ENCODE data around the gene DSE.

DNA sequence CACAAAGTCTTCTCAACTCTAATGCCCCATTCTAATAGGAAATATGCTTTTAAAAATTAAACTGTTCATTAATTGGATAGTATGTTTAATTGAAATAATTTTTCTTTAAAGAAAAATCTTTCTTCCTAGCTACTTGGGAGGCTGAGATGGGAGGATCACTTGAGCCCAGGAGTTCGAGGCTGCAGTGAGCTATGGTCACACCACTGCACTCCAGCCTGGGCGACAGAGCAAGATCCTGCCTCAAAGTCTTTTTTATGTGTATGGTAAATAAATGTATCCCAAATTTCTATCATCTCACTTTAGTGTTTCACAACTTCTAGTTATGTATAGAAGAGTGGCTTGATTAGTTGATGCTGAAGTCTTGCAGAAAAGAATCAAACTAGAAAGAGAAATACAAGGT is 4.5 kb downstream of the DSE start:
- TF ChIP-seq TCF12 (IDR thresholded peaks at IDR 0.05; ENCODE audit: low read depth): no peak
- TF ChIP-seq RAD21 (IDR thresholded peaks at IDR 0.05; ENCODE audit: low read depth): no peak
- TF ChIP-seq EP300 (IDR thresholded peaks at IDR 0.05; ENCODE audit: borderline replicate concordance): no peak
- TF ChIP-seq, protein P1, sequence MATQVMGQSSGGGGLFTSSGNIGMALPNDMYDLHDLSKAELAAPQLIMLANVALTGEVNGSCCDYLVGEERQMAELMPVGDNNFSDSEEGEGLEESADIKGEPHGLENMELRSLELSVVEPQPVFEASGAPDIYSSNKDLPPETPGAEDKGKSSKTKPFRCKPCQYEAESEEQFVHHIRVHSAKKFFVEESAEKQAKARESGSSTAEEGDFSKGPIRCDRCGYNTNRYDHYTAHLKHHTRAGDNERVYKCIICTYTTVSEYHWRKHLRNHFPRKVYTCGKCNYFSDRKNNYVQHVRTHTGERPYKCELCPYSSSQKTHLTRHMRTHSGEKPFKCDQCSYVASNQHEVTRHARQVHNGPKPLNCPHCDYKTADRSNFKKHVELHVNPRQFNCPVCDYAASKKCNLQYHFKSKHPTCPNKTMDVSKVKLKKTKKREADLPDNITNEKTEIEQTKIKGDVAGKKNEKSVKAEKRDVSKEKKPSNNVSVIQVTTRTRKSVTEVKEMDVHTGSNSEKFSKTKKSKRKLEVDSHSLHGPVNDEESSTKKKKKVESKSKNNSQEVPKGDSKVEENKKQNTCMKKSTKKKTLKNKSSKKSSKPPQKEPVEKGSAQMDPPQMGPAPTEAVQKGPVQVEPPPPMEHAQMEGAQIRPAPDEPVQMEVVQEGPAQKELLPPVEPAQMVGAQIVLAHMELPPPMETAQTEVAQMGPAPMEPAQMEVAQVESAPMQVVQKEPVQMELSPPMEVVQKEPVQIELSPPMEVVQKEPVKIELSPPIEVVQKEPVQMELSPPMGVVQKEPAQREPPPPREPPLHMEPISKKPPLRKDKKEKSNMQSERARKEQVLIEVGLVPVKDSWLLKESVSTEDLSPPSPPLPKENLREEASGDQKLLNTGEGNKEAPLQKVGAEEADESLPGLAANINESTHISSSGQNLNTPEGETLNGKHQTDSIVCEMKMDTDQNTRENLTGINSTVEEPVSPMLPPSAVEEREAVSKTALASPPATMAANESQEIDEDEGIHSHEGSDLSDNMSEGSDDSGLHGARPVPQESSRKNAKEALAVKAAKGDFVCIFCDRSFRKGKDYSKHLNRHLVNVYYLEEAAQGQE (IDR thresholded peaks at IDR 0.05; ENCODE audit: low read depth): no peak
- TF ChIP-seq, protein P2, sequence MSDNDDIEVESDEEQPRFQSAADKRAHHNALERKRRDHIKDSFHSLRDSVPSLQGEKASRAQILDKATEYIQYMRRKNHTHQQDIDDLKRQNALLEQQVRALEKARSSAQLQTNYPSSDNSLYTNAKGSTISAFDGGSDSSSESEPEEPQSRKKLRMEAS (IDR thresholded peaks at IDR 0.05): no peak
- no peak for TF ChIP-seq CREB1 (IDR thresholded peaks at IDR 0.05; ENCODE audit: low read depth)
- TF ChIP-seq TEAD4 (IDR thresholded peaks at IDR 0.05): no peak
- no peak for TF ChIP-seq YY1 (IDR thresholded peaks at IDR 0.05; ENCODE audit: low read depth)
- TF ChIP-seq TAF1 (IDR thresholded peaks at IDR 0.05; ENCODE audit: low read depth): no peak
- no peak for TF ChIP-seq FOXM1 (IDR thresholded peaks at IDR 0.05; ENCODE audit: borderline replicate concordance, low read depth)
- TF ChIP-seq, protein P3, sequence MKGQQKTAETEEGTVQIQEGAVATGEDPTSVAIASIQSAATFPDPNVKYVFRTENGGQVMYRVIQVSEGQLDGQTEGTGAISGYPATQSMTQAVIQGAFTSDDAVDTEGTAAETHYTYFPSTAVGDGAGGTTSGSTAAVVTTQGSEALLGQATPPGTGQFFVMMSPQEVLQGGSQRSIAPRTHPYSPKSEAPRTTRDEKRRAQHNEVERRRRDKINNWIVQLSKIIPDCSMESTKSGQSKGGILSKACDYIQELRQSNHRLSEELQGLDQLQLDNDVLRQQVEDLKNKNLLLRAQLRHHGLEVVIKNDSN (IDR thresholded peaks at IDR 0.05): no peak
